Omental fat pad (tissue), 4 donors: ENCODE results near the gene NHLRC1. TPM values are rescaled to one million over a fixed set of nuclear protein-coding genes. Genes with fewer than 3 reads are reported as not detected.
"Not testable (repeated sequence)": the region's sequence is repeated elsewhere in the genome, so short reads cannot be mapped to it uniquely, and the experiment has no call there.

Source experiments
- ATAC-seq: fragments of 150-250 bp; one replicate; pipeline ENCODE4 v1.9.1; 2016; ENCODE audit warnings: mild to moderate bottlenecking, moderate library complexity; ENCODE audit not compliant: low FRiP score
- DNase-seq: peaks from one replicate; pipeline ENCODE4 v3.0.0-alpha.2; 2019; ENCODE audit warnings: low spot score
- CTCF ChIP-seq, 3 donors: fragments of 450-650 bp; IDR thresholded peaks; one replicate each; pipeline ENCODE4 v1.5.1; 2016 to 2017; ENCODE audit warnings: antibody characterized with exemption in 3 of 3, mild to moderate bottlenecking in 3 of 3, moderate library complexity in 2 of 3
- total RNA-seq, 4 donors: library from RNA; depleted of rRNA; stranded (reverse); fragments of >200 nt; gene quantifications; one replicate each; pipeline ENCODE4 v1.1.0, GENCODE V29; 2016

Gene NHLRC1
- total RNA-seq, 4 donors from 2014 or later: 0.74 to 3.1 (median 1.4) TPM

GRCh38 chr6:18151801-18152200 is 29.3 kb upstream of the NHLRC1 start:
- no peak for ATAC-seq
- no peak for TF ChIP-seq CTCF (IDR thresholded peaks at IDR 0.05)

GRCh38 chr6:18151391-18151790 is 28.9 kb upstream of the NHLRC1 start:
- ATAC-seq, DNase-seq: not testable (repeated sequence)

More at GRCh38 chr6:18151801-18152200, 29.3 kb upstream of the NHLRC1 start:
- no peak for DNase-seq

DNA sequence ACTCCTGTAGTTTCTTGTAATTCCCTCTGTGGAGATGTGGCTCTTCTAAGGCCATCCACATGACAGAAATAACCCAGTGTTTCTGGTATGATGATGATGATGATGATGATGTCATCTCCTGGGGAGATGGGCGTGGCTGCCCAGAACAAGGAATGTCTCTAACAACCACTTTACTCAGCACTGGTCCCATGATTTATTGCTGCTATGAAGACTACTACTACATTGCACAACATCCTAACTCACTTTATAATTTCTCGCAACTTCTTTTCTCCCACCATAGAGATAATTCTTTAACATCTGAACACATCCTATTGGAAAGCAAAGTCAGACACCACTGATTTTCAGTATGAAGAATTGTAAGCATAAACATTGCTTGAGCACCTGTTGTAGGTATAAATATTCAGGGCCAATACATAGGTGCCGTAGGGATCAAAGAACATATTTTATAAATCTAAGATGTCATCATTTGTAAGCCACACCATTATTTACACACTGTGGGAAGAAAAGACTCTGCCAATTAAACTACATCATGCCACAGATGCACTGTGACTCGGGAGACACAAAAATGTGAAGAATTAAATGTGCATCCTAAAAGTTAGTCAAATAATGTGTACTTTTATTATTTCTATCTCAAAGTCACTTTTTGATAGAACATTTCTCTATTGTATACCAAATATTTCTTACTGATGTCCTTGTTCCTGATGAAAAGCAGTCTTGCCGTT is 26.0 kb upstream of the NHLRC1 start:
- peak; percentile 42 for ATAC-seq
- DNase-seq: no peak
- TF ChIP-seq CTCF (IDR thresholded peaks at IDR 0.05): no peak

DNA sequence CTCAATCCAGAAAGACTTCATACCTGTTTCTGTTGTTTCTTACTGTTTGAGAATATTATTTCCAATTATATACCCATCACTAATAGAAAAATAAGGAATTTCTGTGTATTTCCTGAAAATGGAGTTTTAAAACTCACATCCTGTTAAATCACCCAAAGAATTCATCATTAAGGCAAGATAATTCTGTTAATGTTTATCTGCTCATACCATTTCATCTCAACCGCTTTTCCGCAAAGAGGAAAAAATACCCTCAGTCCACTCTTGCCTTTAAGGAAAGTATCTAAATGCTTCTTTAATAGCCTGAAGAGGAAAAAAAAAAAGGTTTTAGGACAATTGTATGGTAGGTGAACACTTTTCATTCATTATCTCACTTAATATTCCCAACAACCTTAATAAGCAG is 25.1 kb upstream of the NHLRC1 start:
- ATAC-seq (no peak), DNase-seq (no peak)
- TF ChIP-seq CTCF (IDR thresholded peaks at IDR 0.05): no peak

DNA sequence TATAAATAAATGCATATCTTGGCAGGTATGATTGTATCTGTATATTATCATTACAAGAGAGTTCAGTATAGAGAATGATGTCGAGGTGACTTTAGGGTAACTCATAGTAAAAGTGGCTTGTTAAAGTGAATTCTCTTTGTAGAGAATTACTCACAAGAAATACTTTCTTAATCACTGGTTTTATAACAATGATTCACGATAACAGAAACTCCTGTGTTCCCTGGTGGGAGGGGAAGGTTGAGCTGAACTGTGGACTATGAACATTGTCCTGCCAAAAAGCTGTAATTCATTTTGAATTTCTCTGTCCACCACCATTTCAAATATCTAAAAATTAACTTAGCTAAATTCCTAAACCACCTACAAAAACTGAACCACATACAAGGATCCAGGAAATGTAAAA is 24.7 kb upstream of the NHLRC1 start:
- no peak for ATAC-seq
- no peak for DNase-seq
- no peak for TF ChIP-seq CTCF (IDR thresholded peaks at IDR 0.05)

- no peak for ATAC-seq
- no peak for TF ChIP-seq CTCF (IDR thresholded peaks at IDR 0.05)
- DNase-seq: no peak
Observed at GRCh38 chr6:18142591-18142861, 20.0 kb upstream of the NHLRC1 start.

GRCh38 chr6:18141805-18142590 is 19.5 kb upstream of the NHLRC1 start:
- TF ChIP-seq CTCF (IDR thresholded peaks at IDR 0.05): no peak
- ATAC-seq (no peak), DNase-seq (no peak)
